GM12878 (cell line): ENCODE results near the gene LRRC4B.

ENCODE experiments used
- CBFB ChIP-seq: IDR thresholded peaks from 2 replicates; pipeline ENCODE4 v1.6.1; 2016; ENCODE audit warnings: antibody characterized with exemption, low read depth
- CREB1 ChIP-seq: IDR thresholded peaks from 2 replicates; pipeline ENCODE4 v1.6.1; 2012; ENCODE audit warnings: low read depth, mild to moderate bottlenecking, inconsistent platforms
- CREM ChIP-seq: IDR thresholded peaks from 2 replicates; pipeline ENCODE4 v1.6.1; 2014; ENCODE audit warnings: antibody characterized with exemption, low read depth
- EZH2 ChIP-seq: IDR thresholded peaks from 2 replicates; pipeline ENCODE4 v1.6.1; 2012; ENCODE audit warnings: low read depth, mild to moderate bottlenecking, control low read depth, inconsistent platforms, low read length, borderline replicate concordance; ENCODE audit not compliant: control insufficient read depth
- GABPA ChIP-seq: IDR thresholded peaks from 2 replicates; pipeline ENCODE4 v1.6.1; 2014; ENCODE audit warnings: antibody characterized with exemption, low read depth, mild to moderate bottlenecking, inconsistent platforms
- LARP7 ChIP-seq: fragments of 450-650 bp; IDR thresholded peaks from 2 replicates; pipeline ENCODE4 v1.6.1; 2017; ENCODE audit warnings: mild to moderate bottlenecking
- NR2C2 ChIP-seq: IDR thresholded peaks from 2 replicates; pipeline ENCODE4 v1.6.1; 2011; ENCODE audit warnings: borderline replicate concordance, low read depth; ENCODE audit not compliant: control insufficient read depth, insufficient read length
- NRF1 ChIP-seq: conservative IDR thresholded peaks from 2 replicates; pipeline ENCODE4 v1.6.1; 2011; ENCODE audit warnings: mild to moderate bottlenecking, low read depth, low read length, improper control_type of control experiment
- POU2F2 ChIP-seq: IDR thresholded peaks from 3 replicates; pipeline ENCODE4 v1.6.1; 2011; ENCODE audit warnings: low read depth, mild to moderate bottlenecking, low read length, borderline replicate concordance
- STAT1 ChIP-seq: fragments of 450-650 bp; conservative IDR thresholded peaks from 2 replicates; pipeline ENCODE4 v1.6.1; 2014; ENCODE audit warnings: antibody characterized with exemption, mild to moderate bottlenecking
- ZNF24 ChIP-seq: fragments of 450-650 bp; IDR thresholded peaks from 2 replicates; pipeline ENCODE4 v1.6.1; 2017; ENCODE audit warnings: antibody characterized with exemption, mild to moderate bottlenecking
- TF ChIP-seq, protein P1 (sequence below), 3 experiments: IDR thresholded peaks in 2 of 3; conservative IDR thresholded peaks in 1 of 3; 2 replicates each; pipeline ENCODE4 v1.5.1; 2011; ENCODE audit warnings: low read depth in 3 of 3, low read length in 3 of 3, mild to moderate bottlenecking in 3 of 3, control low read depth in 2 of 3, moderate library complexity in 2 of 3, inconsistent platforms in 1 of 3, mixed read lengths in 1 of 3; ENCODE audit not compliant: control insufficient read depth in 2 of 3, insufficient read depth in 1 of 3; ENCODE audit errors: extremely low read depth in 1 of 3
- TF ChIP-seq, protein P2 (sequence below): IDR thresholded peaks from 2 replicates; pipeline ENCODE4 v1.6.1; 2012; ENCODE audit warnings: low read depth, low read length, improper control_type of control experiment

DNA sequence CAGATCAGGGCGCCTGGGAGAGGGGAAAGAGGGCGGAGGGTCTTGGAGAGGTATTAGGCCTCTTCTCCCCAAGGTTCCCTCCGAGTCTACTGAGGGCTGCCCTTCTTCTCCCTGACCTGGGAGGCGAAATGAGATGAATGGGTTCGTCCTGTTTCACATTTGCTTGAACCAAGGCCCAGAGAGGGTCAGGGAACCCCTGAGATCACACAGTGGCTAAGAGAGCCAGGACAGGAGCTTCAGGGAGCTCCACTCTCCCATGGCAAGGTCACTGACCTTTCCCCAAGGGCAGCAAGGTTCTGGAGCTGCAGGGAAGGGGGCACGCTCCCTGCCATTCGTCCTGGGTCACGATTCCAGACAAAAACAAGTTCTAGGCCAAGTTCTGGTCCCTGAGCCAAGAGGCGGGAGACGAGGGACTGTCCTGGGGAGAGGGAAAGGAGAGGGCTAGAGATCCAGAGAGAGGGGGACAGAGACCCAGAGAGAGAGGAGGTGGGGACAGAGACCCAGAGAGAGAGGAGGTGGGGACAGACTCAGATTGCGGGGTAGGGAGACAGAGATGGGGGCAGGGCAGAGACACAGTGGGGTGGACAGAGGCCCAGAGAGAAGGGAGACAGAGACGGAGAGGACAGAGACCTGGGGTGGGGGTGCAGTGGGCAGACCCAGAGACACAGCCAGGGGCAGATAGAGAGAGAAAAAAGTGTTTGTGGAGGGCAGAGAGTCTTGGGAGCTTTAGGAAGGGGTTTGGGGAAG lies 55.1 kb downstream of the LRRC4B start:
- no peak for TF ChIP-seq NR2C2
- TF ChIP-seq, protein P1, sequence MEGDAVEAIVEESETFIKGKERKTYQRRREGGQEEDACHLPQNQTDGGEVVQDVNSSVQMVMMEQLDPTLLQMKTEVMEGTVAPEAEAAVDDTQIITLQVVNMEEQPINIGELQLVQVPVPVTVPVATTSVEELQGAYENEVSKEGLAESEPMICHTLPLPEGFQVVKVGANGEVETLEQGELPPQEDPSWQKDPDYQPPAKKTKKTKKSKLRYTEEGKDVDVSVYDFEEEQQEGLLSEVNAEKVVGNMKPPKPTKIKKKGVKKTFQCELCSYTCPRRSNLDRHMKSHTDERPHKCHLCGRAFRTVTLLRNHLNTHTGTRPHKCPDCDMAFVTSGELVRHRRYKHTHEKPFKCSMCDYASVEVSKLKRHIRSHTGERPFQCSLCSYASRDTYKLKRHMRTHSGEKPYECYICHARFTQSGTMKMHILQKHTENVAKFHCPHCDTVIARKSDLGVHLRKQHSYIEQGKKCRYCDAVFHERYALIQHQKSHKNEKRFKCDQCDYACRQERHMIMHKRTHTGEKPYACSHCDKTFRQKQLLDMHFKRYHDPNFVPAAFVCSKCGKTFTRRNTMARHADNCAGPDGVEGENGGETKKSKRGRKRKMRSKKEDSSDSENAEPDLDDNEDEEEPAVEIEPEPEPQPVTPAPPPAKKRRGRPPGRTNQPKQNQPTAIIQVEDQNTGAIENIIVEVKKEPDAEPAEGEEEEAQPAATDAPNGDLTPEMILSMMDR (IDR thresholded peaks at IDR 0.05 in 2 of 3, conservative IDR thresholded peaks at IDR 0.05 in 1 of 3; ENCODE audit: control insufficient read depth in 2 of 3, extremely low read depth in 1 of 3, insufficient read depth in 1 of 3, low read depth in 3 of 3, low read length in 3 of 3): no peak
- no peak for TF ChIP-seq ZNF24
- no peak for TF ChIP-seq GABPA
- TF ChIP-seq LARP7: no peak
- TF ChIP-seq, protein P2, sequence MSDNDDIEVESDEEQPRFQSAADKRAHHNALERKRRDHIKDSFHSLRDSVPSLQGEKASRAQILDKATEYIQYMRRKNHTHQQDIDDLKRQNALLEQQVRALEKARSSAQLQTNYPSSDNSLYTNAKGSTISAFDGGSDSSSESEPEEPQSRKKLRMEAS: no peak
- no peak for TF ChIP-seq CBFB
- TF ChIP-seq CREM: no peak
- no peak for TF ChIP-seq CREB1
- no peak for TF ChIP-seq EZH2
- TF ChIP-seq POU2F2: no peak
- no peak for TF ChIP-seq NRF1
- TF ChIP-seq STAT1: no peak
